Measurements from ENCODE around the gene MMP20. TPM values are rescaled to one million over a fixed set of nuclear protein-coding genes. Genes with fewer than 3 reads are reported as not detected.

MMP20 gene
- total and polyA plus RNA-seq, 2 experiments from 2014 or later: not detected

GRCh38 chr11:102655547-102655946 lies 30.4 kb upstream of the MMP20 start (continued):
- no peak for TF ChIP-seq ZNF462 (CRISPR knock-in tag; IDR thresholded peaks at IDR 0.05)
- TF ChIP-seq EZH2 (IDR thresholded peaks at IDR 0.05; ENCODE audit: low read depth, unreplicated experiment): no peak
- no peak for TF ChIP-seq JUNB (IDR thresholded peaks at IDR 0.05; ENCODE audit: unreplicated experiment)
- TF ChIP-seq ZNF114 (CRISPR knock-in tag; IDR thresholded peaks at IDR 0.05): no peak
- TF ChIP-seq CTCF (conservative IDR thresholded peaks at IDR 0.05; ENCODE audit: low read depth in 2 of 2): no peak
- no peak for TF ChIP-seq NANOG (IDR thresholded peaks at IDR 0.05; ENCODE audit: borderline replicate concordance)

GRCh38 chr11:102654761-102655160 lies 29.6 kb upstream of the MMP20 start:
- no peak overlapping the region for H3K4me3 Mint-ChIP-seq
- H3K4me1 Mint-ChIP-seq: no peaks in the 10 kb centered on the region
- Histone ChIP-seq H3K9me2 (ENCODE audit: insufficient read depth) (0 out of 2 replicates have a peak, but pooled peaks cover 5% of the 10 kb centered on the region), H3K27me3 (ENCODE audit: insufficient read depth) (no peaks in the 10 kb centered on the region), H3K27ac (ENCODE audit: low read depth) (no peak overlapping the region), H3K4me2 (no peak overlapping the region), H3K79me2 (replicated peaks; ENCODE audit: insufficient read depth) (no peaks in the 10 kb centered on the region), H2AFZ (no peak overlapping the region), H3K4me3 (no peak overlapping the region), H3F3A (replicated peaks; ENCODE audit: low read depth) (no peaks in the 10 kb centered on the region), H3K4me1 (ENCODE audit: insufficient read depth) (no peaks in the 10 kb centered on the region), H4K20me1 (replicated peaks; ENCODE audit: insufficient read depth) (no peaks in the 10 kb centered on the region), H3K36me3 (ENCODE audit: insufficient read depth) (no peaks in the 10 kb centered on the region)
- no peaks in the 10 kb centered on the region; the same call in 2 of the 3 replicates for H3K9me3 Mint-ChIP-seq
- H3K36me3 Mint-ChIP-seq (ENCODE audit: low read depth): no peaks in the 10 kb centered on the region
- ATAC-seq: no peak
- DNase-seq (ENCODE audit: low spot score): no peak
- no peak overlapping the region for H3K27ac Mint-ChIP-seq
- H3K27me3 Mint-ChIP-seq (ENCODE audit: insufficient read depth, low read depth, poor library complexity): no peaks in the 10 kb centered on the region
- TF ChIP-seq ZNF114 (CRISPR knock-in tag; IDR thresholded peaks at IDR 0.05) (no peak), JUNB (IDR thresholded peaks at IDR 0.05; ENCODE audit: unreplicated experiment) (no peak), EZH2 (IDR thresholded peaks at IDR 0.05; ENCODE audit: low read depth, unreplicated experiment) (no peak), EZH2phosphoT487 (IDR thresholded peaks at IDR 0.05; ENCODE audit: unreplicated experiment) (no peak), ETS1 (IDR thresholded peaks at IDR 0.05) (no peak), STAT1 (IDR thresholded peaks at IDR 0.05; ENCODE audit: unreplicated experiment) (no peak), NANOG (IDR thresholded peaks at IDR 0.05; ENCODE audit: borderline replicate concordance) (no peak), POLR2AphosphoS5 (IDR thresholded peaks at IDR 0.05; ENCODE audit: low read depth) (no peak), CREB1 (CRISPR knock-in tag; IDR thresholded peaks at IDR 0.05; ENCODE audit: low read depth) (no peak), REST (IDR thresholded peaks at IDR 0.05; ENCODE audit: unreplicated experiment) (no peak)
